ENCODE results near the gene ATN1. TPM values are rescaled to one million over a fixed set of nuclear protein-coding genes. Genes with fewer than 3 reads are reported as not detected.

The ATN1 gene
- total RNA-seq, 1 experiment from 2014 or later: 13.2 TPM

GRCh38 chr12:6952863-6953441 is 25.2 kb downstream of the ATN1 start:
- H3K27ac ChIP-seq: peak overlapping the region; percentile 28; the same call in 1 of the 2 replicates
- peaks cover 6% of the 10 kb centered on the region for H3K4me1 ChIP-seq
- peak overlapping the region; percentile 38; the same call in 1 of the 2 replicates for H3K4me3 ChIP-seq
- peaks cover 5% of the 10 kb centered on the region; the same call in 1 of the 2 replicates for H3K27me3 ChIP-seq
- no peaks in the 10 kb centered on the region for H3K36me3 ChIP-seq
- no peaks in the 10 kb centered on the region for H3K9me3 ChIP-seq (replicated peaks)
- no peak for DNase-seq

- peaks cover 5% of the 10 kb centered on the region; the same call in 1 of the 2 replicates for H3K27me3 ChIP-seq
- H3K36me3 ChIP-seq: no peaks in the 10 kb centered on the region
- no peaks in the 10 kb centered on the region for H3K9me3 ChIP-seq (replicated peaks)
- peak; percentile 57 to 75 for DNase-seq
- H3K27ac ChIP-seq: peak overlapping the region; percentile 28; the same call in 1 of the 2 replicates
- H3K4me3 ChIP-seq: peak overlapping the region; percentile 38
- peaks cover 6% of the 10 kb centered on the region for H3K4me1 ChIP-seq
Measured at GRCh38 chr12:6953442-6954315, 25.9 kb downstream of the ATN1 start.

GRCh38 chr12:6954316-6955107 is 26.8 kb downstream of the ATN1 start:
- H3K9me3 ChIP-seq (replicated peaks): no peaks in the 10 kb centered on the region
- H3K4me1 ChIP-seq: peaks cover 6% of the 10 kb centered on the region
- no peak overlapping the region for H3K4me3 ChIP-seq
- DNase-seq: no peak
- H3K27ac ChIP-seq: no peak overlapping the region
- H3K36me3 ChIP-seq: no peaks in the 10 kb centered on the region
- H3K27me3 ChIP-seq: peaks cover 5% of the 10 kb centered on the region; the same call in 1 of the 2 replicates

- Histone ChIP-seq H3K27me3 (peaks cover 5% of the 10 kb centered on the region; the same call in 1 of the 2 replicates), H3K36me3 (no peaks in the 10 kb centered on the region), H3K27ac (no peak overlapping the region), H3K4me1 (peaks cover 6% of the 10 kb centered on the region), H3K4me3 (no peak overlapping the region), H3K9me3 (replicated peaks) (no peaks in the 10 kb centered on the region)
- no peak for DNase-seq
Measured at GRCh38 chr12:6955108-6956020, 27.6 kb downstream of the ATN1 start.

GRCh38 chr12:6956021-6956727 is 28.4 kb downstream of the ATN1 start:
- Histone ChIP-seq H3K4me1 (peaks cover 10% of the 10 kb centered on the region), H3K36me3 (no peaks in the 10 kb centered on the region), H3K4me3 (no peak overlapping the region), H3K9me3 (replicated peaks) (no peaks in the 10 kb centered on the region), H3K27me3 (peaks cover 5% of the 10 kb centered on the region; the same call in 1 of the 2 replicates), H3K27ac (no peak overlapping the region)
- DNase-seq: no peak

GRCh38 chr12:6957151-6957701 is 29.5 kb downstream of the ATN1 start:
- Histone ChIP-seq H3K4me3 (no peak overlapping the region), H3K27me3 (peaks cover 5% of the 10 kb centered on the region; the same call in 1 of the 2 replicates), H3K27ac (no peak overlapping the region), H3K36me3 (no peaks in the 10 kb centered on the region), H3K9me3 (replicated peaks) (no peaks in the 10 kb centered on the region), H3K4me1 (peaks cover 12% of the 10 kb centered on the region)
- no peak for DNase-seq

GRCh38 chr12:6957741-6958608 is 30.2 kb downstream of the ATN1 start:
- no peaks in the 10 kb centered on the region for H3K9me3 ChIP-seq (replicated peaks)
- H3K27me3 ChIP-seq: peaks cover 5% of the 10 kb centered on the region; the same call in 1 of the 2 replicates
- H3K27ac ChIP-seq: no peak overlapping the region
- peaks cover 14% of the 10 kb centered on the region for H3K4me1 ChIP-seq
- no peak overlapping the region for H3K4me3 ChIP-seq
- no peak for DNase-seq
- no peaks in the 10 kb centered on the region for H3K36me3 ChIP-seq

GRCh38 chr12:6958609-6959057 is 30.9 kb downstream of the ATN1 start:
- no peak overlapping the region for H3K4me3 ChIP-seq
- peaks cover 5% of the 10 kb centered on the region; the same call in 1 of the 2 replicates for H3K27me3 ChIP-seq
- no peak for DNase-seq
- H3K27ac ChIP-seq: no peak overlapping the region
- H3K9me3 ChIP-seq (replicated peaks): no peaks in the 10 kb centered on the region
- H3K36me3 ChIP-seq: no peaks in the 10 kb centered on the region
- peaks cover 11% of the 10 kb centered on the region; the same call in 1 of the 2 replicates for H3K4me1 ChIP-seq

GRCh38 chr12:6959058-6959804 is 31.5 kb downstream of the ATN1 start:
- H3K27ac ChIP-seq: no peak overlapping the region
- no peak for DNase-seq
- peaks cover 5% of the 10 kb centered on the region; the same call in 1 of the 2 replicates for H3K27me3 ChIP-seq
- H3K4me3 ChIP-seq: no peak overlapping the region
- H3K9me3 ChIP-seq (replicated peaks): no peaks in the 10 kb centered on the region
- H3K4me1 ChIP-seq: peaks cover 11% of the 10 kb centered on the region; the same call in 1 of the 2 replicates
- H3K36me3 ChIP-seq: no peaks in the 10 kb centered on the region

GRCh38 chr12:6959805-6960592 is 32.2 kb downstream of the ATN1 start:
- Histone ChIP-seq H3K4me1 (peaks cover 11% of the 10 kb centered on the region; the same call in 1 of the 2 replicates), H3K27me3 (peaks cover 5% of the 10 kb centered on the region; the same call in 1 of the 2 replicates), H3K36me3 (peaks cover 6% of the 10 kb centered on the region), H3K9me3 (replicated peaks) (no peaks in the 10 kb centered on the region), H3K4me3 (no peak overlapping the region), H3K27ac (no peak overlapping the region)
- DNase-seq: no peak
